Lower leg skin (tissue), 3 donors: ENCODE data around the gene MAP1LC3B.

ENCODE experiments used
- CTCF ChIP-seq, 3 donors: fragments of 450-650 bp; IDR thresholded peaks; one replicate each; pipeline ENCODE4 v1.5.1; 2016; ENCODE audit warnings: antibody characterized with exemption in 3 of 3, mild to moderate bottlenecking in 3 of 3, moderate library complexity in 2 of 3
- POLR2A ChIP-seq, 2 donors: fragments of 450-650 bp; IDR thresholded peaks; one replicate each; pipeline ENCODE4 v1.6.1; 2016 to 2017; ENCODE audit warnings: antibody characterized with exemption in 2 of 2, mild to moderate bottlenecking in 1 of 2, moderate library complexity in 1 of 2

- TF ChIP-seq CTCF (IDR thresholded peaks at IDR 0.05): no peak
- no peak for TF ChIP-seq POLR2A (IDR thresholded peaks at IDR 0.05)
These were observed 17.8 kb upstream of the MAP1LC3B start for GRCh38 chr16:87374313-87374712.
